GM18505 (cell line): ENCODE results near the gene GREB1.

Experiments
- ATAC-seq: cut with Tn5 transposase; IDR thresholded peaks from one replicate; pipeline ENCODE4 v1.9.1; 2021; ENCODE audit not compliant: unreplicated experiment
- POLR2A ChIP-seq: IDR thresholded peaks from 4 replicates; pipeline ENCODE4 v1.6.1; 2011; ENCODE audit warnings: borderline replicate concordance; ENCODE audit not compliant: insufficient read depth, insufficient read length; ENCODE audit errors: extremely low read depth

GREB1 gene

GRCh38 chr2:11502740-11503292 lies 31.0 kb upstream of the GREB1 start:
- ATAC-seq, result no peak

GRCh38 chr2:11503354-11503927 lies 30.4 kb upstream of the GREB1 start:
- no peak for TF ChIP-seq POLR2A
- no peak for ATAC-seq

More at GRCh38 chr2:11502740-11503292, 31.0 kb upstream of the GREB1 start:
- no peak for TF ChIP-seq POLR2A

GRCh38 chr2:11505652-11506610 lies 27.9 kb upstream of the GREB1 start:
- ATAC-seq, result peak; percentile 69

GRCh38 chr2:11506611-11506969 lies 27.3 kb upstream of the GREB1 start:
- no peak for ATAC-seq
- TF ChIP-seq POLR2A, result no peak

More at GRCh38 chr2:11505652-11506610, 27.9 kb upstream of the GREB1 start:
- no peak for TF ChIP-seq POLR2A

GRCh38 chr2:11507517-11507916 lies 26.3 kb upstream of the GREB1 start:
- no peak for TF ChIP-seq POLR2A
- ATAC-seq, result no peak

GRCh38 chr2:11508279-11508678 lies 25.6 kb upstream of the GREB1 start:
- no peak for ATAC-seq
- TF ChIP-seq POLR2A, result no peak

- TF ChIP-seq POLR2A, result no peak
- no peak for ATAC-seq
Measured at GRCh38 chr2:11509657-11510360, 24.0 kb upstream of the GREB1 start.

- ATAC-seq, result no peak
- no peak for TF ChIP-seq POLR2A
Measured at GRCh38 chr2:11512431-11512830, 21.4 kb upstream of the GREB1 start.

- no peak for ATAC-seq
- no peak for TF ChIP-seq POLR2A
Measured at GRCh38 chr2:11513319-11513718, 20.5 kb upstream of the GREB1 start.

- ATAC-seq, result no peak
- no peak for TF ChIP-seq POLR2A
Measured at GRCh38 chr2:11514081-11514730, 19.6 kb upstream of the GREB1 start.

GRCh38 chr2:11514904-11515303 lies 18.9 kb upstream of the GREB1 start:
- TF ChIP-seq POLR2A, result no peak
- ATAC-seq, result no peak

GRCh38 chr2:11515490-11515981 lies 18.3 kb upstream of the GREB1 start:
- no peak for ATAC-seq
- no peak for TF ChIP-seq POLR2A
